Breast epithelium (tissue), 4 donors: ENCODE results near the gene ARL13A. TPM values are rescaled to one million over a fixed set of nuclear protein-coding genes. Genes with fewer than 3 reads are reported as not detected.

ENCODE experiments used
- DNase-seq, 2 donors: peaks; one replicate each; pipeline ENCODE4 v3.0.0-alpha.2; 2019; ENCODE audit warnings: low spot score in 2 of 2
- H3K27ac ChIP-seq, 2 donors: fragments of 200-600 bp; sonication (generic) in 1 of 2; one replicate each; pipeline ENCODE4 v1.5.1; 2016 to 2019; ENCODE audit warnings: mild to moderate bottlenecking in 1 of 2
- H3K27me3 ChIP-seq, 2 donors: fragments of 200-600 bp; sonication (generic) in 1 of 2; one replicate each; pipeline versions ENCODE4 v1.5.1 to v1.6.0; 2017 to 2019; ENCODE audit warnings: control low read depth in 1 of 2, mild to moderate bottlenecking in 1 of 2
- H3K36me3 ChIP-seq: fragments of 200-600 bp; one replicate; pipeline ENCODE4 v1.5.1; 2019
- H3K4me1 ChIP-seq, 2 donors: fragments of 200-600 bp; sonication (generic); one replicate each; pipeline ENCODE4 v1.5.1; 2016 to 2019; ENCODE audit warnings: control low read depth in 1 of 2
- H3K4me3 ChIP-seq, 3 donors: fragments of 200-600 bp; sonication (generic); 1 replicate in 2 of 3; 2 replicates in 1 of 3; pipeline ENCODE4 v1.5.1; 2016 to 2019; ENCODE audit warnings: mild to moderate bottlenecking in 3 of 3, moderate library complexity in 2 of 3
- H3K9me3 ChIP-seq, 2 donors: fragments of 200-600 bp; sonication (generic) in 1 of 2; one replicate each; pipeline ENCODE4 v1.5.1; 2016 to 2019; ENCODE audit warnings: control low read depth in 1 of 2
- CTCF ChIP-seq, 3 donors: fragments of 450-650 bp; IDR thresholded peaks; one replicate each; pipeline ENCODE4 v1.5.1; 2016 to 2017; ENCODE audit warnings: antibody characterized with exemption in 3 of 3, mild to moderate bottlenecking in 3 of 3, moderate library complexity in 3 of 3
- POLR2A ChIP-seq: fragments of 450-650 bp; IDR thresholded peaks from one replicate; pipeline ENCODE4 v1.6.1; 2016; ENCODE audit warnings: antibody characterized with exemption, mild to moderate bottlenecking, moderate library complexity
- POLR2AphosphoS5 ChIP-seq, 3 donors: sonication (generic); formaldehyde crosslinking; IDR thresholded peaks; one replicate each; pipeline ENCODE4 v1.6.1; 2017; ENCODE audit warnings: antibody characterized with exemption in 3 of 3
- intact Hi-C: fragments of 100-400 bp; cut with DNase I; formaldehyde crosslinking; loops from one replicate; pipeline ENCODE4 v1.15.1; 2023; ENCODE audit warnings: low total_unique reads
- total RNA-seq, 3 donors: library from RNA; depleted of rRNA; stranded (reverse); fragments of >200 nt; gene quantifications; one replicate each; pipeline ENCODE4 v1.1.0, GENCODE V29; 2016

ARL13A gene
- total RNA-seq, 3 donors from 2014 or later, result not detected

- peaks cover 0 to 4% of the 10 kb centered on the region in 2 donors for H3K27me3 ChIP-seq
- H3K36me3 ChIP-seq, result no peaks in the 10 kb centered on the region
- H3K4me3 ChIP-seq, result no peak overlapping the region
- DNase-seq, result no peak
- no peaks in the 10 kb centered on the region for H3K4me1 ChIP-seq
- no peaks in the 10 kb centered on the region for H3K9me3 ChIP-seq
- H3K27ac ChIP-seq, result no peak overlapping the region
- intact Hi-C loops, result no loop called here
- TF ChIP-seq CTCF (IDR thresholded peaks at IDR 0.05) (no peak), POLR2A (no peak)
Observed at GRCh38 chrX:101037231-101037630, 67.7 kb downstream of the ARL13A start.

DNA sequence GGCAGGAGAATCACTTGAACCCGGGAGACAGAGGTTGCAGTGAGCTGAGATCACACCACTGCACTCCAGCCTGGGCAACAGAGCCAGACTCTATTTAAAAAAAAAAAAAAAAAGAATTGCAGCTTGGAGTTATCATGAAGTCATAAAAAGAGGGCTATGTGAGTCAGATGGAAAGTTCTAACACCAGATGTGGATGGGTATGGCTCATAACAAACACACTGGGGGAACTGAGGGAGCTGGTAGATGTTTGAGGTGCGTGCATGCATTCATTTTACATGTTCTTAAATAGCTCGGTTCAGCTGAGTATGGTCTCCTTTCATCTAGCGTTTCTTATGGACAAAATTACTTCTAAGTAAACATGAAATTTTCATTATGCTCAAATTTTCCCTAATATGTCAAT, 70.7 kb downstream of the ARL13A start:
- no peak overlapping the region for H3K27ac ChIP-seq
- DNase-seq, result no peak
- intact Hi-C loops, result loop anchor here (10.0 kb wide), 1 partner anchor 415 kb away; no protein-coding TSS in a partner anchor
- H3K36me3 ChIP-seq, result no peaks in the 10 kb centered on the region
- H3K27me3 ChIP-seq, result peaks cover 0 to 4% of the 10 kb centered on the region in 2 donors
- H3K4me1 ChIP-seq, result no peaks in the 10 kb centered on the region
- no peak for TF ChIP-seq POLR2AphosphoS5 (IDR thresholded peaks at IDR 0.05)
- no peak for TF ChIP-seq POLR2A
- TF ChIP-seq CTCF (IDR thresholded peaks at IDR 0.05), result no peak
- no peaks in the 10 kb centered on the region for H3K9me3 ChIP-seq
- H3K4me3 ChIP-seq, result no peak overlapping the region

Other genes starting within 250 kb of the ARL13A start
- 10 to 100 TPM; 19.3 to 29.9 (median 25.2) TPM for gene SYTL4, start 237.6 kb upstream of the ARL13A start, total RNA-seq
- 10 to 100 TPM in 2 of 3 donors, 1 to 10 TPM in 1; 7.7 to 12.1 (median 11.8) TPM for gene CSTF2, start 149.3 kb upstream of the ARL13A start, total RNA-seq
- not detected for gene NOX1, start 95.3 kb upstream of the ARL13A start, total RNA-seq
- gene XKRX, start 40.8 kb upstream of the ARL13A start, total RNA-seq, result under 1 TPM; 0.16 to 0.59 (median 0.33) TPM
- gene TRMT2B, start 82.4 kb downstream of the ARL13A start, total RNA-seq, result 10 to 100 TPM; 15.2 to 23.6 (median 17.7) TPM
- gene TMEM35A, start 109.2 kb downstream of the ARL13A start, total RNA-seq, result 1 to 10 TPM in 1 of 3 donors, under 1 TPM in 2; 0.15 to 2.1 (median 0.33) TPM
- 1 to 10 TPM in 1 of 3 donors, under 1 TPM in 2; 0.88 to 1.4 (median 0.98) TPM for gene CENPI, start 128.5 kb downstream of the ARL13A start, total RNA-seq